HepG2 (cell line): ENCODE measurements around the gene ZNF277. TPM values are rescaled to one million over a fixed set of nuclear protein-coding genes. Genes with fewer than 3 reads are reported as not detected.

Experiments used
- ATAC-seq: fragments of 200-7000 bp; cut with Tn5 transposase; 3 replicates; pipeline ENCODE4 v1.9.1; 2020; ENCODE audit warnings: mild to moderate bottlenecking, moderate library complexity
- BruUV-seq: library from RNA; stranded (reverse); fragments of 400-500 nt; replicated peaks from 2 replicates; lab custom pipeline; 2021; lab: Mats Ljungman, UMichigan
- CTCF ChIA-PET: fragments of 300-600 bp; formaldehyde crosslinking; extraction: SDS; loops from one replicate; lab custom pipeline; 2021; ENCODE audit warnings: low total read pairs, inconsistent platforms, low intra/inter-chr PET ratio; lab: Yijun Ruan, JAX
- POLR2A ChIA-PET: fragments of 350-600 bp; sonication (Branson Sonifier 250); formaldehyde crosslinking; loops from one replicate; lab custom pipeline; 2020; ENCODE audit warnings: antibody characterized with exemption, inconsistent platforms; lab: Yijun Ruan, JAX
- DNase-seq: peaks from one replicate; pipeline ENCODE4 v3.0.0-alpha.2; 2015; ENCODE audit warnings: low spot score
- FAIRE-seq: peaks from 3 replicates; lab custom pipeline; 2011; peaks lifted over from hg19 to GRCh38; lab: Jason Lieb, UNC
- H2AFZ ChIP-seq: one replicate; pipeline ENCODE4 v1.6.1; 2011; ENCODE audit warnings: low read length, inconsistent platforms
- H3K27ac ChIP-seq: fragments of 300-600 bp; 3 replicates; pipeline ENCODE4 v1.8.0; 2011; ENCODE audit warnings: mixed run types, mild to moderate bottlenecking, mixed read lengths, low read length, inconsistent platforms; ENCODE audit not compliant: insufficient read depth; ENCODE audit errors: extremely low read length
- H3K27me3 ChIP-seq, 2 experiments: fragments of 200-600 bp in 1 of 2; 2 replicates in 1 of 2; 3 replicates in 1 of 2; pipeline versions ENCODE4 v1.6.0 to v1.8.0; 2011; ENCODE audit warnings: low read length in 2 of 2, mild to moderate bottlenecking in 2 of 2, moderate library complexity in 2 of 2, inconsistent platforms in 1 of 2; ENCODE audit not compliant: insufficient read depth in 2 of 2, control insufficient read depth in 1 of 2
- H3K36me3 ChIP-seq, 2 experiments: fragments of 200-600 bp in 1 of 2; replicated peaks in 1 of 2; 2 replicates in 1 of 2; 3 replicates in 1 of 2; pipeline versions ENCODE4 v1.5.1 to v1.8.0; 2011; ENCODE audit warnings: low read length in 2 of 2, inconsistent platforms in 1 of 2; ENCODE audit not compliant: insufficient read depth in 2 of 2, control insufficient read depth in 1 of 2
- H3K4me1 ChIP-seq: 2 replicates; pipeline ENCODE4 v1.5.1; 2012; ENCODE audit warnings: low read length, inconsistent platforms; ENCODE audit not compliant: insufficient read depth
- H3K4me2 ChIP-seq: 2 replicates; pipeline ENCODE4 v1.6.0; 2011; ENCODE audit warnings: low read depth, low read length, inconsistent platforms
- H3K4me3 ChIP-seq, 3 experiments: fragments of 200-600 bp in 1 of 3; sonication (generic), shearing (Covaris generic) in 1 of 3; replicated peaks in 1 of 3; 2 replicates each; pipeline ENCODE4 v1.5.1; 2011 to 2016; ENCODE audit warnings: low read length in 3 of 3, inconsistent platforms in 2 of 3, low read depth in 2 of 3, mild to moderate bottlenecking in 2 of 3, control low read depth in 1 of 3, mixed read lengths in 1 of 3; ENCODE audit not compliant: insufficient read depth in 1 of 3
- H3K79me2 ChIP-seq: one replicate; pipeline ENCODE4 v1.6.1; 2011; ENCODE audit warnings: low read length, inconsistent platforms; ENCODE audit not compliant: insufficient read depth
- H3K9ac ChIP-seq: 2 replicates; pipeline ENCODE4 v1.6.0; 2011; ENCODE audit warnings: mild to moderate bottlenecking, low read depth, low read length, inconsistent platforms; ENCODE audit not compliant: insufficient read depth
- H3K9me3 ChIP-seq: 2 replicates; pipeline ENCODE4 v1.5.1; 2012; ENCODE audit warnings: mild to moderate bottlenecking, low read length
- H4K20me1 ChIP-seq: 2 replicates; pipeline ENCODE4 v1.6.0; 2011; ENCODE audit warnings: inconsistent platforms, mild to moderate bottlenecking, low read length, moderate library complexity; ENCODE audit not compliant: insufficient read depth
- ATRX ChIP-seq: sonication (generic); formaldehyde crosslinking; IDR thresholded peaks from 2 replicates; pipeline ENCODE4 v1.4.0; 2020; ENCODE audit warnings: missing genetic modification reagents, borderline replicate concordance
- KAT2B ChIP-seq: fragments of 150-350 bp; IDR thresholded peaks from 2 replicates; pipeline ENCODE4 v1.6.1; 2014; ENCODE audit warnings: low read depth, low read length, borderline replicate concordance
- MAF1 ChIP-seq: sonication (generic); formaldehyde crosslinking; IDR thresholded peaks from 2 replicates; pipeline ENCODE4 v1.5.0; 2020; ENCODE audit warnings: missing genetic modification reagents, borderline replicate concordance
- RARA ChIP-seq: IDR thresholded peaks from 2 replicates; pipeline ENCODE4 v1.6.1; 2016; ENCODE audit warnings: missing genetic modification reagents, missing compliant biosample characterization
- SKIL ChIP-seq: sonication (generic); formaldehyde crosslinking; IDR thresholded peaks from 2 replicates; pipeline ENCODE4 v1.8.0; 2022; ENCODE audit warnings: missing genetic modification reagents, mild to moderate bottlenecking, moderate library complexity, borderline replicate concordance
- THAP8 ChIP-seq: sonication (generic); formaldehyde crosslinking; IDR thresholded peaks from 2 replicates; pipeline ENCODE4 v1.5.1; 2020; ENCODE audit warnings: missing genetic modification reagents, mild to moderate bottlenecking, borderline replicate concordance
- ZNF7 ChIP-seq: IDR thresholded peaks from 2 replicates; pipeline ENCODE4 v1.6.1; 2016; ENCODE audit warnings: missing biosample characterization, missing genetic modification reagents
- in situ Hi-C: cut with HindIII; loops from 2 replicates; pipeline ENCODE4 v1.10.0; 2017; ENCODE audit warnings: low pct_unique_long_range_greater_than_20kb; ENCODE audit not compliant: extremely low pct_ligation_motif_present
- intact Hi-C: fragments of 100-400 bp; cut with micrococcal nuclease; formaldehyde crosslinking; loops from one replicate; pipeline ENCODE4 v1.10.0; 2022; ENCODE audit not compliant: unreplicated experiment
- polyA plus RNA-seq, 8 experiments: library from polyadenylated mRNA; depleted of rRNA in 3 of 8; stranded (reverse) in 7 of 8; unstranded in 1 of 8; fragments of >200 nt; fragmentation: Illumina TruSeq in 4 of 8; extraction: Trizol in 4 of 8; gene quantifications; 2 replicates each; pipeline versions ENCODE4 v1.2.1 to v1.2.3, GENCODE V29; 2011 to 2016; ENCODE audit warnings: low read depth in 4 of 8, missing spikeins in 1 of 8, mixed read lengths in 1 of 8; ENCODE audit not compliant: insufficient read depth in 1 of 8
- total RNA-seq, 5 experiments: library from RNA; depleted of rRNA; stranded (reverse); fragments of >200 nt; fragmentation: Illumina TruSeq; extraction: Trizol; gene quantifications; 2 replicates each; pipeline ENCODE4 v1.2.3, GENCODE V29; 2016; ENCODE audit warnings: low read depth in 1 of 5

ZNF277 gene
- total and polyA plus RNA-seq, 2 of the 13 experiments (the other 11 are each of a cell fraction or from before 2014, with no cell fraction given) = 29.1 to 30.1 TPM

GRCh38 chr7:112201839-112202238, 4.7 kb upstream of the ZNF277 start:
- no peaks in the 10 kb centered on the region for H3K9me3 ChIP-seq
- H4K20me1 ChIP-seq = no peaks in the 10 kb centered on the region; the same call in 1 of the 2 replicates
- H3K4me2 ChIP-seq = no peak overlapping the region
- H3K9ac ChIP-seq = no peak overlapping the region
- in situ Hi-C loops = no loop called here
- H3K36me3 ChIP-seq = no peaks in the 10 kb centered on the region
- ChIA-PET POLR2A (interaction anchor here (1.0 to 1.6 kb wide), 3 partner anchors 8 to 248 kb away, joined by 3 to 10 read pairs (median 3); partner anchors contain the start of gene IFRD1), CTCF (no interaction called here)
- H3K27me3 ChIP-seq = no peaks in the 10 kb centered on the region; a peak in 1 of 5 replicates
- FAIRE-seq (no peak), DNase-seq (no peak), ATAC-seq (no peak)
- H2AFZ ChIP-seq = no peak overlapping the region
- no peak overlapping the region for H3K4me3 ChIP-seq
- BruUV-seq = no TSS peak
- peaks cover 55% of the 10 kb centered on the region for H3K4me1 ChIP-seq
- intact Hi-C loops = loop anchor here (10.0 kb wide), 2 partner anchors 197 to 213 kb away; no protein-coding TSS in a partner anchor
- no peak for TF ChIP-seq THAP8
- no peak for TF ChIP-seq MAF1 (CRISPR knock-in tag)
- no peak for TF ChIP-seq SKIL (CRISPR knock-in tag)
- TF ChIP-seq RARA (CRISPR knock-in tag) = no peak
- no peak for TF ChIP-seq KAT2B
- TF ChIP-seq ZNF7 (CRISPR knock-in tag) = no peak
- no peak for TF ChIP-seq ATRX
- H3K79me2 ChIP-seq = peaks cover 89% of the 10 kb centered on the region
- H3K27ac ChIP-seq = no peak overlapping the region
